Adrenal gland (tissue), 5 donors: Measurements from ENCODE around the gene ITPR3.
A peak's percentile ranks its signal among the peaks of the same experiment; 100 is the strongest.

ENCODE experiments used
- CTCF ChIP-seq, 6 experiments: fragments of 450-650 bp in 4 of 6; fragments of 200-600 bp in 2 of 6; sonication (generic) in 1 of 6; IDR thresholded peaks; 1 replicate in 5 of 6; 2 replicates in 1 of 6; pipeline versions ENCODE4 v1.5.1 to v1.8.0; 2016 to 2021; ENCODE audit warnings: antibody characterized with exemption in 6 of 6, mild to moderate bottlenecking in 2 of 6, moderate library complexity in 1 of 6
- POLR2A ChIP-seq, 2 donors: fragments of 450-650 bp; IDR thresholded peaks; one replicate each; pipeline ENCODE4 v1.6.1; 2017; ENCODE audit warnings: antibody characterized with exemption in 2 of 2, mild to moderate bottlenecking in 2 of 2, moderate library complexity in 1 of 2
- donor health status: DM: no; HTN: no; CAD: no.

- TF ChIP-seq CTCF (IDR thresholded peaks at IDR 0.05) (peak; percentile 18 to 77 (median 68)), POLR2A (IDR thresholded peaks at IDR 0.05) (no peak)
Observed at GRCh38 chr6:33672808-33673207, 51.7 kb downstream of the ITPR3 start.
